Lung (tissue), 12 donors: ENCODE results near the gene AMDHD2. TPM values are rescaled to one million over a fixed set of nuclear protein-coding genes. Genes with fewer than 3 reads are reported as not detected.
A peak's percentile ranks its signal among the peaks of the same experiment; 100 is the strongest.
"Not testable (repeated sequence)": the region's sequence is repeated elsewhere in the genome, so short reads cannot be mapped to it uniquely, and the experiment has no call there.

ENCODE experiments used
- ATAC-seq: fragments of 200-7000 bp; cut with Tn5 transposase; one replicate; pipeline ENCODE4 v1.9.1; 2020; ENCODE audit warnings: moderate number of reproducible peaks; ENCODE audit not compliant: insufficient read depth, low FRiP score
- DNase-seq, 3 donors: peaks; one replicate each; pipeline ENCODE4 v3.0.0-alpha.2; 2013 to 2017
- H3K27ac ChIP-seq, 2 donors: one replicate each; pipeline ENCODE4 v1.5.1; 2013; ENCODE audit warnings: mild to moderate bottlenecking in 2 of 2, moderate library complexity in 2 of 2, control low read depth in 1 of 2, inconsistent platforms in 1 of 2, low read depth in 1 of 2, low read length in 1 of 2
- H3K27me3 ChIP-seq, 3 donors: one replicate each; pipeline ENCODE4 v1.5.1; 2013; ENCODE audit warnings: low read length in 2 of 3; ENCODE audit not compliant: control insufficient read depth in 3 of 3, insufficient read depth in 3 of 3
- H3K36me3 ChIP-seq, 4 donors: one replicate each; pipeline ENCODE4 v1.5.1; 2013; ENCODE audit warnings: low read length in 4 of 4, mild to moderate bottlenecking in 1 of 4, moderate library complexity in 1 of 4; ENCODE audit not compliant: control insufficient read depth in 4 of 4, insufficient read depth in 4 of 4
- H3K4me1 ChIP-seq, 5 donors: one replicate each; pipeline ENCODE4 v1.5.1; 2013; ENCODE audit warnings: low read length in 5 of 5, mild to moderate bottlenecking in 2 of 5, moderate library complexity in 1 of 5; ENCODE audit not compliant: control insufficient read depth in 5 of 5, insufficient read depth in 5 of 5
- H3K4me3 ChIP-seq: one replicate; pipeline ENCODE4 v1.5.1; 2013; ENCODE audit warnings: mild to moderate bottlenecking, control low read depth, moderate library complexity
- H3K9ac ChIP-seq, 2 donors: one replicate each; pipeline ENCODE4 v1.5.1; 2013; ENCODE audit warnings: low read length in 2 of 2, control low read depth in 1 of 2; ENCODE audit not compliant: insufficient read depth in 1 of 2
- H3K9me3 ChIP-seq, 4 donors: one replicate each; pipeline ENCODE4 v1.5.1; 2013; ENCODE audit warnings: low read length in 3 of 4, mild to moderate bottlenecking in 1 of 4, moderate library complexity in 1 of 4; ENCODE audit not compliant: control insufficient read depth in 4 of 4, insufficient read depth in 3 of 4
- WGBS, 2 donors: extraction: QIAGEN DNeasy Blood & Tissue Kit; methylation state at CpG; one replicate each; pipeline ENCODE4 v1.1.7; 2013; 5-methylcytosine and 5-hydroxymethylcytosine counted together
- polyA plus RNA-seq, 2 donors: library from polyadenylated mRNA; stranded (reverse); fragments of 200-250 nt; gene quantifications; one replicate each; pipeline ENCODE4 v1.2.1, GENCODE V29; 2013
- total RNA-seq, 2 donors: library from RNA; depleted of rRNA in 1 of 2; stranded (reverse); fragments of >200 nt in 1 of 2; gene quantifications; one replicate each; pipeline ENCODE4 v1.2.1, GENCODE V29; 2014 to 2021
- TF ChIP-seq, protein P1 (sequence below): IDR thresholded peaks from 2 replicates; pipeline ENCODE4 v1.5.1; 2012; ENCODE audit warnings: mild to moderate bottlenecking; ENCODE audit errors: control extremely low read depth, extremely low read depth
- donor health status: control.
- donor health status: control.
- donor health status: Bipolar disorder and iron deficiency.
- donor health status: healthy.
- donor health status: DM: yes; HTN: yes; CAD: no.

AMDHD2 gene
- total and polyA plus RNA-seq, 4 donors: 27.2 to 60.4 (median 51.9) TPM

DNA sequence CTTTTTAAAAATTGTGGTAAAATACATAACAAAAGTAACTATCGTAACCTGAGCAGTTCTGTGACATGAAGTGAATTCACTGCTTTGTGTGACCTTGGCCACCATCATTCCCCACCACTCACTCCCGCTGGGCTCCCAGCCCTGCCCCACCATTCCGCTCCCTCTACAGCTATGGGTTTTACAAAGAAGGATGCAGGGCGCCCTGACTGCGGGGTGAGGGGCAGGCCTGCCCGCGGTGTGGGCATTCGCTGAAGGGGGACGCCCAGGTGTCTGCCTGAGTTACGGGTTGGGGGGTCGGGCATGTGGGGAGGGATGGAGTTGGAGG is 11.2 kb downstream of the AMDHD2 start, which contains the start of gene CEMP1:
CEMP1 (minus strand) TSS at position 38 of the 325 bp plus-strand sequence. CDS start 335 bp downstream, outside the sequence.
- Histone ChIP-seq H3K9me3 (no peaks in the 10 kb centered on the region), H3K4me3 (peak within 1 kb of the TSS; percentile 48), H3K36me3 (peaks cover 0 to 32% (median 7%) of the 10 kb centered on the region in 4 donors), H3K27me3 (no peaks in the 10 kb centered on the region), H3K9ac (peak within 1 kb of the TSS; percentile 82 to 86), H3K4me1 (peaks cover 0 to 12% (median 7%) of the 10 kb centered on the region in 5 donors), H3K27ac (peak within 1 kb of the TSS; percentile 79 to 90)
- DNase-seq (no peak), ATAC-seq (no peak)
- WGBS, 2 donors: 13% methylated on average over 11 of the region's 11 CpGs
- TF ChIP-seq, protein P1, sequence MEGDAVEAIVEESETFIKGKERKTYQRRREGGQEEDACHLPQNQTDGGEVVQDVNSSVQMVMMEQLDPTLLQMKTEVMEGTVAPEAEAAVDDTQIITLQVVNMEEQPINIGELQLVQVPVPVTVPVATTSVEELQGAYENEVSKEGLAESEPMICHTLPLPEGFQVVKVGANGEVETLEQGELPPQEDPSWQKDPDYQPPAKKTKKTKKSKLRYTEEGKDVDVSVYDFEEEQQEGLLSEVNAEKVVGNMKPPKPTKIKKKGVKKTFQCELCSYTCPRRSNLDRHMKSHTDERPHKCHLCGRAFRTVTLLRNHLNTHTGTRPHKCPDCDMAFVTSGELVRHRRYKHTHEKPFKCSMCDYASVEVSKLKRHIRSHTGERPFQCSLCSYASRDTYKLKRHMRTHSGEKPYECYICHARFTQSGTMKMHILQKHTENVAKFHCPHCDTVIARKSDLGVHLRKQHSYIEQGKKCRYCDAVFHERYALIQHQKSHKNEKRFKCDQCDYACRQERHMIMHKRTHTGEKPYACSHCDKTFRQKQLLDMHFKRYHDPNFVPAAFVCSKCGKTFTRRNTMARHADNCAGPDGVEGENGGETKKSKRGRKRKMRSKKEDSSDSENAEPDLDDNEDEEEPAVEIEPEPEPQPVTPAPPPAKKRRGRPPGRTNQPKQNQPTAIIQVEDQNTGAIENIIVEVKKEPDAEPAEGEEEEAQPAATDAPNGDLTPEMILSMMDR: no peak

DNA sequence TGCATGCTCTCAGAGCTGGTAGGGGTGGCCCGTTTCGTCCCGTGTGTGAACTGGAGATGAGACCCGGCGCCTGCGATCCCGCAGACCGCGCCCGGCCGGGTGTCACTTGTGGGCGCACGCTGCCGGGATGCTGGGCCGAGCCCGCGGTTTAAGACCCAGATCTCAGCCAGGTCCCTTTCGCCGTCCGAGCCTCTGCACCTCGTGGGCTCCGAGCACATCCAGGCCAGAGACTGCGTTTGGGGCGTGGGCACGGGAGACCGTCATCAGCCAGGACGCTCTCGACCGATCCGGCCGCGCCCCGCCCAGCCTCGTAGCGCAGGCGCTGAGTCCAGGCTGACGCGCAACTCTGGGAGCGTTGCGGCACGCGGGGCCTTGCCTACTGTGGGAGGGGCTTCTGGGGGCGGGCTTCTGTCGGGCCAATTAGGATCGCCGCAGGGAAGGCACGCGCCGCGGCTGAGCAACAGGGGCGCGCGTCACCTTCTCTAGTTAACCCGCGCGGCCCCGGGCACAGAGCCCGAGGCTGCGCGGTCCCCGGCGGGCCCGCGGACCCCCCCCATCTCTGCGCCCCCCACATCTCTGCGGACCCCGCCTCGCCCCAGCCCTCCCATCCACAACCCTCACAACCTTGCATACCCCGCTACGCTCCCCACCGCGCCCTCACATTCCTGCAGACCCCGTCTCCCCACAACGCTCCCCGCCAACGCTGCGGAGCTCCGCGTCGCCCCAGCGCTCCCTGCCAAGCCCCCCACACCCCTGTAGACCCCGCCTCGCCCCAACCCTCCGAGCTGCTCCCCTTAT is 11.7 kb downstream of the AMDHD2 start:
- TF ChIP-seq, protein P1: no peak
- peak overlapping the region; percentile 79 to 90 for H3K27ac ChIP-seq
- peak overlapping the region; percentile 48 for H3K4me3 ChIP-seq
- no peaks in the 10 kb centered on the region for H3K27me3 ChIP-seq
- peaks cover 0 to 12% (median 8%) of the 10 kb centered on the region in 5 donors for H3K4me1 ChIP-seq
- WGBS, 2 donors: 0 to 1% methylated on average over 52 to 84 of the region's 84 CpGs
- peak overlapping the region; percentile 82 to 86 for H3K9ac ChIP-seq
- peak; percentile 95 for ATAC-seq
- peak; percentile 98 for DNase-seq
- peaks cover 0 to 31% (median 7%) of the 10 kb centered on the region in 4 donors for H3K36me3 ChIP-seq
- H3K9me3 ChIP-seq: no peaks in the 10 kb centered on the region

DNA sequence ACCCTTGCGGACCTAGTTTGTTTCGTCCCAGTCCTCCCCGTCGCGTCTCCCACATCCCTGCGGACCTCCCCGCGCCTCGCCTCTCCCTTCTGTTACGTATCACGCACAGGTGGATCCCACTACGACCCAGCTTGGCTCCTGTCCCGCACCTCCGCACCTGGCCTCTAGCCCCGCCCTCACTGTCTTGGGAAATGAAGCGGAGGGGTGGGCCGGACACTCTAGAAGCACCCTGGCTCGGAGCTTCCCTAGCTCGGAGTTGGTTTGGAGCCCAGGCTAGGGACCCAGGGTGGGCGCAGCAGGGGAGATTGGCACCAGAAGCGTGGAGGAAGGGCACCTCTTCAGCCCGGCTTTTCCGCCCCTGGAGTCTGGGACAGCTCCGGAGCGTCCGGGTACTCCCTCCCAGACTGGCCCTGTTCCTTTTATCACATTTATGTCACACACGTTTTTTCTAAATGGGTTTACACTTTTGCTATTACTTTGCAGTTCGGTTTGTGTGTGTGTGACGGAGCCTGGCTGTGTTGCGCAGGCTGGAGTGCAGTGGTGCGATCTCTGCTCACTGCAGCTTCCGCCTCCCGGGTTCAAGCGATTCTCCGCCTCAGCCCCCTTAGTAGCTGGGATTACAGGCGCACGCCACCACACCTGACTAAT is 12.4 kb downstream of the AMDHD2 start:
- TF ChIP-seq, protein P1: no peak
- 1% methylated on average over 37 of the region's 37 CpGs for WGBS, 2 donors

DNA sequence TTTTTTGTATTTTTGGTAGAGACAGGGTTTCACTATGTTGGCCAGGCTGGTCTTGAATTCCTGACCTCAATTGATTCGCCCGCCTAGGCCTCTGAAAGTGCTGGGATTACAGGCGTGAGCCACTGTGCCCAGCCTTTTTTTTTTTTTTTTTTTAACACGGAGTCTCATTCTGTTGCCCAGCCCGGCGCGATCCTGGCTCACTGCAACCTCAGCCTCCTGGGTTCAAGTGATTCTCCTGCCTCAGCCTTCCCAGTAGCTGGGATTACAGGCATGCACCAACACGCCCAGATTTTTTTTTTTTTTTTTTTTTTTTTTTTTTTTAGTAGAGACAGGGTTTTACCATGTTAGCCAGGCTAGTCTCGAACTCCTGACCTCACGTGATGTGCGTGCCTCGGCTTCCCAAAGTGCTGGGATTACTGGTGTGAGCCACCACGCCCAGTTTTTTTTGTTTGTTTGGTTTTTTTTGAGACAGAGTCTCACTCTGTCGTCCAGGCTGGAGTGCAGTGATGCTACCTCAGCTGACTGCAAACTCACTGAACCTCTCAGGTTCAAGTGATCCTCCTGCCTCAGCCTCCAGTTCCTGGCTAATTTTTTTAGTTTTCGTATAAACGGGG is 13.1 kb downstream of the AMDHD2 start:
- ATAC-seq, DNase-seq, H3K27me3 ChIP-seq, H3K4me3 ChIP-seq, H3K9me3 ChIP-seq: not testable (repeated sequence)
- peaks cover 0 to 12% (median 8%) of the 10 kb centered on the region in 5 donors for H3K4me1 ChIP-seq
- H3K36me3 ChIP-seq: peaks cover 0 to 18% (median 5%) of the 10 kb centered on the region in 4 donors
- 30 to 32% methylated on average over 15 to 16 of the region's 16 CpGs for WGBS, 2 donors
- H3K27ac ChIP-seq: peak overlapping the region; percentile 79 to 90
- peak overlapping the region in 1 of 2 donors; percentile 82 for H3K9ac ChIP-seq

More for the DNA sequence above, 12.4 kb downstream of the AMDHD2 start:
- Histone ChIP-seq H3K9ac (peak overlapping the region; percentile 82 to 86), H3K4me1 (peaks cover 0 to 12% (median 8%) of the 10 kb centered on the region in 5 donors), H3K4me3 (peak overlapping the region; percentile 48), H3K27me3 (no peaks in the 10 kb centered on the region), H3K9me3 (no peaks in the 10 kb centered on the region), H3K36me3 (peaks cover 0 to 24% (median 7%) of the 10 kb centered on the region in 4 donors), H3K27ac (peak overlapping the region; percentile 79 to 90)
- ATAC-seq: peak; percentile 9
- DNase-seq: peak; percentile 66 to 73 (median 73)
